AG04450 (cell line): ENCODE data around the gene UGT1A3. TPM values are rescaled to one million over a fixed set of nuclear protein-coding genes. Genes with fewer than 3 reads are reported as not detected.

Experiments used
- CTCF ChIA-PET: fragments of 300-600, 350-600 bp; formaldehyde crosslinking; extraction: SDS; loops from one replicate; lab custom pipeline; 2022; ENCODE audit warnings: antibody characterized with exemption, inconsistent platforms; lab: Charles Lee
- POLR2A ChIA-PET: fragments of 350-600 bp; formaldehyde crosslinking; extraction: SDS; loops from one replicate; lab custom pipeline; 2021; ENCODE audit warnings: antibody characterized with exemption, inconsistent platforms; lab: Yijun Ruan, JAX
- DNase-seq: peaks from one replicate; pipeline ENCODE4 v3.0.0-alpha.2; 2011; ENCODE audit warnings: low read depth, low spot score
- H3K27ac ChIP-seq: one replicate; pipeline ENCODE4 v1.5.1; 2012; ENCODE audit warnings: low read depth, low read length, control low read depth
- H3K27me3 ChIP-seq: one replicate; pipeline ENCODE4 v1.6.0; 2012; ENCODE audit warnings: low read length; ENCODE audit not compliant: control insufficient read depth, insufficient read depth
- H3K4me3 ChIP-seq: 2 replicates; pipeline ENCODE4 v1.5.1; 2011; ENCODE audit warnings: mild to moderate bottlenecking, low read depth, low read length, control low read depth
- H3K9me3 ChIP-seq: 2 replicates; pipeline ENCODE4 v1.5.1; 2012; ENCODE audit warnings: low read length; ENCODE audit not compliant: control insufficient read depth, insufficient read depth
- polyA minus RNA-seq: library from RNA; depleted of rRNA, polyadenylated mRNA; stranded (reverse); fragments of >200 nt; gene quantifications from 2 replicates; pipeline ENCODE4 v1.2.3, GENCODE V29; 2011; rRNA and poly(A)+ RNA removed
- polyA plus RNA-seq: library from polyadenylated mRNA; depleted of rRNA; stranded (reverse); fragments of >200 nt; gene quantifications from 2 replicates; pipeline ENCODE4 v1.2.3, GENCODE V29; 2011; rRNA removed
- TF ChIP-seq, protein P1 (sequence below): IDR thresholded peaks from 2 replicates; pipeline ENCODE4 v1.5.1; 2011; ENCODE audit warnings: low read depth, low read length, control low read depth, inconsistent platforms

Gene UGT1A3
- not detected in 2 replicates for polyA plus RNA-seq
- polyA minus RNA-seq: not detected in 2 replicates

DNA sequence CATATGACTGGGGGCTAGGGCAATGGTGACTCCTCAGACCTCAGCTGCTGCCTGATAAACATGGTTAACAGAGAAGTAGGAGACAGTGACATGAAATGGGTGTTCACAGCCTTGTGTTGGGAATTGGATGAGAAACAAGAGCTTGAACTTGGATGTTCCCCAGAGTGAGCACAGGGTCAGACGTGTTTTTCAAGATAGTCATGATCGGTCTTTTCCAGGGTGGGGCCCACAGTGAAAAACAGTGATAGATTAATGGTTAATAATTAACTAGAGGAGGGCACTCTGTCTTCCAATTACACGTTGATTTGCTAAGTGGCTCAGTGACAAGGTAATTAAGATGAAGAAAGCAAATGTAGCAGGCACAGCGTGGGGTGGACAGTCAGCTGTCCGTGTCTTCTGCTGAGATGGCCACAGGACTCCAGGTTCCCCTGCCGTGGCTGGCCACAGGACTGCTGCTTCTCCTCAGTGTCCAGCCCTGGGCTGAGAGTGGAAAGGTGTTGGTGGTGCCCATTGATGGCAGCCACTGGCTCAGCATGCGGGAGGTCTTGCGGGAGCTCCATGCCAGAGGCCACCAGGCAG, at the start of gene UGT1A3:
Gene UGT1A3 (plus strand): TSS at position 320 of the 579 bp plus-strand sequence. CDS start 85 bp downstream, at position 405.
- TF ChIP-seq, protein P1, sequence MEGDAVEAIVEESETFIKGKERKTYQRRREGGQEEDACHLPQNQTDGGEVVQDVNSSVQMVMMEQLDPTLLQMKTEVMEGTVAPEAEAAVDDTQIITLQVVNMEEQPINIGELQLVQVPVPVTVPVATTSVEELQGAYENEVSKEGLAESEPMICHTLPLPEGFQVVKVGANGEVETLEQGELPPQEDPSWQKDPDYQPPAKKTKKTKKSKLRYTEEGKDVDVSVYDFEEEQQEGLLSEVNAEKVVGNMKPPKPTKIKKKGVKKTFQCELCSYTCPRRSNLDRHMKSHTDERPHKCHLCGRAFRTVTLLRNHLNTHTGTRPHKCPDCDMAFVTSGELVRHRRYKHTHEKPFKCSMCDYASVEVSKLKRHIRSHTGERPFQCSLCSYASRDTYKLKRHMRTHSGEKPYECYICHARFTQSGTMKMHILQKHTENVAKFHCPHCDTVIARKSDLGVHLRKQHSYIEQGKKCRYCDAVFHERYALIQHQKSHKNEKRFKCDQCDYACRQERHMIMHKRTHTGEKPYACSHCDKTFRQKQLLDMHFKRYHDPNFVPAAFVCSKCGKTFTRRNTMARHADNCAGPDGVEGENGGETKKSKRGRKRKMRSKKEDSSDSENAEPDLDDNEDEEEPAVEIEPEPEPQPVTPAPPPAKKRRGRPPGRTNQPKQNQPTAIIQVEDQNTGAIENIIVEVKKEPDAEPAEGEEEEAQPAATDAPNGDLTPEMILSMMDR: no peak
- no peak within 1 kb of the TSS for H3K4me3 ChIP-seq
- ChIA-PET POLR2A (no interaction called here), CTCF (no interaction called here)
- no peak within 1 kb of the TSS for H3K27ac ChIP-seq
- peaks cover 2% of the 10 kb centered on the region for H3K27me3 ChIP-seq
- DNase-seq: no peak
- H3K9me3 ChIP-seq: no peaks in the 10 kb centered on the region; the same call in 1 of the 2 replicates

DNA sequence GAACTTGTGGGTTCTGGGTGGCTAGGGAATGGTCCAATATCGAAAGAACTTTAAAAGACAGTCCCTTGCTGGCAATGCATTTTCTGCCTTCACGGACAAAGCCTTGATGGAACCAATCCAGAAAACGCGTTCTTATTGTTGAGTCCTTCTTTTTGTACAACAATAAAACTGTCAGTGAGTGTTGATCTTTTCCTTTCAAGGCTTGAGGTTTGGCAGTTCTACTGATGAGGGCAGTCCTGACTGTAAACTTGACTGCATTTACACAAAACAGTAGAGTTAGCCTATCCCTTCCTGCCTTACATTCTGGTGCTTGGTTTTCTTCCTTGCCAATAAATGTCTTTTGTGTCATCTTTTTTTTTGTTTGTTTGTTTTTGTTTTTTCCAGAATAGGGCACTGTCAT, 49.6 kb upstream of the UGT1A3 start:
- CTCF ChIA-PET: no interaction called here
- no peaks in the 10 kb centered on the region for H3K9me3 ChIP-seq

DNA sequence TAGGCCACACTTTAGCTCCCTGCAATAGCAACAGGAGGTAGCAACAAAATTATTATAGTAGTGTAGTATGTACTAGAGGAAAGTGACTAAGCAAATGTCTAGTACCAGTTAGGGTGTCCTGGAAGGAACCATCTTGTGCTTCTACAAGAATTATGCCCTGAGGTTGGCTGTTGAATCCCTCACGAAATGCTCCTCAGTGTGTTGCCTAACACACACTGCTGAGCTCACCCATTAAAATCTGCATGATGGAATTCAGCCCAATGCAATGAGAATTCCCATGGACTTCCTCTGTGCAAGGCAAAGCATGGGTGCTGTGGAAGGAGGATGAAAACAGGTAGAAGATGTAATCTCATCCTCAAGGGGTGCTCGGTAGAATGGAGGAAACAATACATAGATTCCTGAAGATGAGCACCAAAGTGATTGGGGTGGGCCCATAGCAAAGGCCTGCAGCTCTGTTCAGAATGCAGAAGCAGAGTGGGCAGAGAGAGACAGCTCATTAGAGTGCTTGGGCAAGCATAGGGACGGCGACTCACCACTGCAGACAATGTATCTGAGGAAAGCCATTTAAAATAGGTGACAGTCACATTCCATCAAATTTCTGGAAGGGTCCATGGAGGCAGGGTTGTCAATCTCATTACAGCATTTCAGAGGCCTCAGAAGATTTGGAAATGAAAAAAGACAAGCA, 48.3 kb upstream of the UGT1A3 start:
- DNase-seq: no peak
- H3K27me3 ChIP-seq: no peaks in the 10 kb centered on the region
- H3K4me3 ChIP-seq: no peak overlapping the region
- TF ChIP-seq, protein P1: no peak
- H3K27ac ChIP-seq: no peak overlapping the region
- ChIA-PET POLR2A (no interaction called here), CTCF (no interaction called here)
- no peaks in the 10 kb centered on the region for H3K9me3 ChIP-seq

More for the DNA sequence above, 49.6 kb upstream of the UGT1A3 start:
- no peak for DNase-seq
- H3K27me3 ChIP-seq: no peaks in the 10 kb centered on the region
- H3K4me3 ChIP-seq: no peak overlapping the region
- TF ChIP-seq, protein P1: no peak
- no peak overlapping the region for H3K27ac ChIP-seq
- POLR2A ChIA-PET: no interaction called here

GRCh38 chr2:233681521-233682099, 47.2 kb upstream of the UGT1A3 start, which contains the start of gene UGT1A7:
Gene UGT1A7 (plus strand): TSS chr2:233681901. CDS start chr2:233681938, 37 bp downstream.
- no peak within 1 kb of the TSS for H3K27ac ChIP-seq
- TF ChIP-seq, protein P1: no peak
- H3K4me3 ChIP-seq: no peak within 1 kb of the TSS
- CTCF ChIA-PET: no interaction called here
- no peaks in the 10 kb centered on the region for H3K9me3 ChIP-seq
- H3K27me3 ChIP-seq: no peaks in the 10 kb centered on the region
- POLR2A ChIA-PET: no interaction called here
- DNase-seq: no peak

GRCh38 chr2:233684640-233685039, 44.2 kb upstream of the UGT1A3 start:
- TF ChIP-seq, protein P1: no peak
- H3K27ac ChIP-seq: no peak overlapping the region
- peaks cover 3% of the 10 kb centered on the region for H3K27me3 ChIP-seq
- H3K4me3 ChIP-seq: no peak overlapping the region
- no peak for DNase-seq
- ChIA-PET POLR2A (no interaction called here), CTCF (no interaction called here)
- H3K9me3 ChIP-seq: no peaks in the 10 kb centered on the region
